ENCODE measurements around the gene IL17B.

GRCh38 chr5:149405550-149406202 lies 26.6 kb upstream of the IL17B start:
- TF ChIP-seq CTCF (conservative IDR thresholded peaks at IDR 0.05) = no peak
- no peak for TF ChIP-seq EZH2 (IDR thresholded peaks at IDR 0.05; ENCODE audit: low read depth)
